Stimulated activated effector memory CD8-positive, alpha-beta T cell treated with anti-CD3 and anti-CD28 coated beads, Interleukin-12 subunit alpha, Interleukin-12 subunit beta, amount 100 ng/mL, for 72 hours (primary cell): ENCODE results near the gene NDUFC2.
"Not testable (repeated sequence)": the region's sequence is repeated elsewhere in the genome, so short reads cannot be mapped to it uniquely, and the experiment has no call there.

Experiments used
- ATAC-seq: fragments of 150-1000 bp; cut with Tn5 transposase; 2 replicates; pipeline ENCODE4 v1.10.0; 2021
- DNase-seq, 2 donors: peaks; one replicate each; pipeline ENCODE4 v3.0.0; 2021 to 2022; ENCODE audit warnings: low spot score in 2 of 2
- H3K27ac Mint-ChIP-seq: one replicate; pipeline ENCODE4 v1.8.0; 2022; ENCODE audit warnings: mild to moderate bottlenecking, mixed read lengths
- H3K36me3 Mint-ChIP-seq: one replicate; pipeline ENCODE4 v1.8.0; 2022; ENCODE audit warnings: mild to moderate bottlenecking, mixed read lengths
- H3K4me1 Mint-ChIP-seq: one replicate; pipeline ENCODE4 v1.8.0; 2022; ENCODE audit warnings: mixed read lengths
- H3K4me3 Mint-ChIP-seq: one replicate; pipeline ENCODE4 v1.8.0; 2022; ENCODE audit warnings: mild to moderate bottlenecking, mixed read lengths
- H3K9me3 Mint-ChIP-seq: one replicate; pipeline ENCODE4 v1.8.0; 2022; ENCODE audit warnings: mixed read lengths

The NDUFC2 gene

DNA sequence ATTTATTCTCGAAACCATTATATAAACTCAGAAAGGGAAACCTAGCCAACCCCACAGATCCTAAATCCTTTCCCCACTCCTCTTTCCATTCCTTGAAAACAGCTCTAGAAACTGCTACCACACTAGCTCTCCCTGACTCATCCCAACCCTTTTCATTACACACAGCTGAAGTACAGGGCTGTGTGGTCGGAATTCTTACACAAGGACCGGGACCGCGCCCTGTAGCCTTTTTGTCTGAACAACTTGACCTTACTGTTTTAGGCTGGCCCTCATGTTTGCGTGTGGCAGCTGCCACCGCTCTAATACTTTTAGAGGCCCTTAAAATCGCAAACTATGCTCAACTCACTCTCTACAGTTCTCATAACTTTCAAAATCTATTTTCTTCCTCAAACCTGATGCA, 4.8 kb upstream of the NDUFC2 start:
- H3K4me1 Mint-ChIP-seq, result peaks cover 15% of the 10 kb centered on the region
- ATAC-seq, H3K36me3 Mint-ChIP-seq, H3K9me3 Mint-ChIP-seq, H3K4me3 Mint-ChIP-seq, DNase-seq, H3K27ac Mint-ChIP-seq: not testable (repeated sequence)

DNA sequence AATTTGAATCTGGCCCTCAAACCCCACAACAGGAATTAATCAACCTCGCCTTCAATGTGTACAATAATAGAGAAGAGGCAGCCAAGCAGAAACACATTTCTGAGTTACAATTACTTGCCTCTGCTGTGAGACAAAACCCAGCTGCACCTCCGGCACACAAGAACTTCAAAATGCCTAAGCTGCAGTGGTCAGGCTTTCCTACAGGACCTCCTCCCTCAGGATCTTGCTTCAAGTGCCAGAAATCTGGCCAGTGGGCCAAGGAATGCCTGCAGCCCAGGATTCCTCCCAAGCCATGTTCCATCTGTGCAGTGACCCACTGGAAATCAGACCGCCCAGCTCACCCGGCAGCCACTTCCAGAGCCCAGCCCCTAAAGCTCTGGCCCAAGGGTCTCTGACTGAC, 3.4 kb upstream of the NDUFC2 start:
- Mint-ChIP-seq H3K4me3 (no peak overlapping the region), H3K9me3 (peaks cover 5% of the 10 kb centered on the region), H3K36me3 (no peaks in the 10 kb centered on the region), H3K27ac (no peak overlapping the region), H3K4me1 (peaks cover 21% of the 10 kb centered on the region)
- ATAC-seq (no peak), DNase-seq (no peak)

DNA sequence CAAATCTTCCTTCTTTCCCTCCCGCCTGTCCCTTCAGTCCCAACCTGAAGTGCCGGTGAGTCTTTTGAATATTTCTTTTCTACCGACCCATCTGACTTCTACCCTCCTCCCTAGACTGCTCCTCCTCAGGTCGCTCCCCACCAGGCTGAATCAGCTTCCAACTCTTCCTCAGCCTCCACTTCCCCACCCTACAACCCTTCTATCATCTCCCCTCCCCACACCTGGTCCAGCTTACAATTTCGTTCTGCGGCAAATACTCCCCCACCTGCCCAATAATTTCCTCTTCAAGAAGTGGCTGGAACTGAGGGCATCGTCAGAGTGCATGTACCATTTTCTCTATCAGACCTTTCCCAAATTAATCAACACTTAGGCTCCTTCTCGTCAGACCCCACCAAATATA, 2.5 kb upstream of the NDUFC2 start:
- Mint-ChIP-seq H3K9me3 (peaks cover 5% of the 10 kb centered on the region), H3K4me3 (peak overlapping the region; percentile 82), H3K27ac (no peak overlapping the region), H3K4me1 (peaks cover 27% of the 10 kb centered on the region), H3K36me3 (no peaks in the 10 kb centered on the region)
- DNase-seq (no peak), ATAC-seq (no peak)

DNA sequence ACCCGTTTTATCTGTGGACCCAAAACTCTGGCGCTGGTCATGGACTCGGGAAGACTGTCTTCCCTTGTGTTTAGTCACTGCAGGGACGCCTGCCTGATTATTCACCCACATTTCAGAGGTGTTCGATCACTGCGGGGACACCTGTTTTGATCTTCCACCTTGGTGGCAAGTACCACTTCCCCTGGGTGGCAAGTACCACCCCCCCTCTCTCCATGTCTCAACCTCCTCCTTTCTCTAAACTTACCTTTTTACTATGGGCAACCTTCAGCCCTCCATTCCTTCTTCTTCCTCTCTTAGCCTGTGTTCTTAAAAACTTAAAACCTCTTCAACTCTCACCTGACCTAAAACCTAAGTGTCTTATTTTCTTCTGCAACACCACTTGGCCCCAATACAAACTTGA, 1.9 kb upstream of the NDUFC2 start:
- no peaks in the 10 kb centered on the region for H3K36me3 Mint-ChIP-seq
- H3K9me3 Mint-ChIP-seq, result peaks cover 5% of the 10 kb centered on the region
- H3K4me1 Mint-ChIP-seq, result peaks cover 32% of the 10 kb centered on the region
- peak overlapping the region; percentile 6 for H3K27ac Mint-ChIP-seq
- DNase-seq, result no peak
- no peak for ATAC-seq
- peak overlapping the region; percentile 82 for H3K4me3 Mint-ChIP-seq

DNA sequence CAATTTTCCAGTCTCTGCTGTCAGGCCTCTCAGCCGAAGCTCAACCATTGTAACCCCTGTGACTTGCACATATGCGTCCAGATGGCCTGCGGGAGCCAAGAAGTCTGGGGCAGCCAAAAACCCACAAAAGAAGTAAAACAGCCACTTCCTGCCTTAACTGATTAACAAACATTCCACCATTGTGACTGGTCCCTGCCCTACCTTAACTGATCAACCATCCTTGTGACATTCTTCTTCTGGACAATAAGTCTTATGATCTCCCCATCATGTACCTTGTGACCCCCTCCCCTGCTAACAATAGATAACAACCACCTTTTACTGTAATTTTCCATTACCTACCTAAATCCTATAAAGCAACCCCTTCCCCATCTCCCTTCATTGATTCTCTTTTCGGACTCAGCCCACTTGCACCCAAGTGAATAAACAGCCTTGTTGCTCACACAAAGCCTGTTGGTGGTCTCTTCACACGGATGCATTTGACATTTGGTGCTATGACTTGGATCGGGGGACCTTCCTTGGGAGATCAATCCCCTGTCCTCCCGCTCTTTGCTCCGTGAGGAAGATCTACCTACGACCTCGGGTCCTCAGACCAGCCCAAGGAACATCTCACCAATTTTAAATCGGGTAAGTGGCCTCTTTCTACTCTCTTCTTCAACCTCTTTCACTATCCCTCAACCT, 1.3 kb upstream of the NDUFC2 start:
- H3K27ac Mint-ChIP-seq, result peak overlapping the region; percentile 6
- peaks cover 34% of the 10 kb centered on the region for H3K4me1 Mint-ChIP-seq
- no peaks in the 10 kb centered on the region for H3K36me3 Mint-ChIP-seq
- H3K9me3 Mint-ChIP-seq, result peaks cover 5% of the 10 kb centered on the region
- ATAC-seq, result no peak
- peak overlapping the region; percentile 82 for H3K4me3 Mint-ChIP-seq
- no peak for DNase-seq

DNA sequence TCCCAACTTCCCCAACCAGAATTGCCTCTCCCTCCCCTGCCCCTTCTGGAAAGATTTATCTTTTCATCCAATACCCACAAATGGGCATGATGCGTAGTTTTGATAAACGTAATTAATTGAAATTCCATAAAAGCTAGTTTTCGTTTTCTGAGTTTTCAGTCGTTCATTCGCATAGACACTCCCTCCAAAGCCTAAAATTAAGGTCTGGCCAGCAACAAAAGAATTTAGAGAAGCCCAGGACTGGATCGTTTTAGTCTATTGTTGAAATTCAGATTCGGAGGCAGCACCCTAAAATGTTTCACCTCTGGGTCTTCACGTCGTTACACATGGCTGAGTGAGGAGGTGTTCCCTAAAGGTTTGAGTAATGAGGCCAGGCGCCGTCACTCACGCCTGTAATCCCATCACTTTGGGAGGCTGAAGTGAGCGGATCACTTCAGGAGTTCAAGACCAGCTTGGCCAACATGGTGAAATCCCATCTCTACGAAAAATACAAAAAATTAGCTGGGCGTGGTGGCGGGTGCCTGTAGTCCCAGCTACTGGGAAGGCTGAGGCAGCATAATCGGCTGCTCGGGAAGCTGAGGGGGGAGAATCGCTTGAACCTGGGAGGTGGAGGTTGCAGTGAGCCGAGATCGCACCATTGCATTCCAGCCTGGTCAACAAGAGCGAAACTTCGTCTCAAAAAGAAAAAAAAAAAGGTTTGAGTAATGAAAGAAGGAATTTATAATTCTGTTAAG, 589 bp upstream of the NDUFC2 start:
- no peak for ATAC-seq
- peak overlapping the region; percentile 90 for H3K27ac Mint-ChIP-seq

DNA sequence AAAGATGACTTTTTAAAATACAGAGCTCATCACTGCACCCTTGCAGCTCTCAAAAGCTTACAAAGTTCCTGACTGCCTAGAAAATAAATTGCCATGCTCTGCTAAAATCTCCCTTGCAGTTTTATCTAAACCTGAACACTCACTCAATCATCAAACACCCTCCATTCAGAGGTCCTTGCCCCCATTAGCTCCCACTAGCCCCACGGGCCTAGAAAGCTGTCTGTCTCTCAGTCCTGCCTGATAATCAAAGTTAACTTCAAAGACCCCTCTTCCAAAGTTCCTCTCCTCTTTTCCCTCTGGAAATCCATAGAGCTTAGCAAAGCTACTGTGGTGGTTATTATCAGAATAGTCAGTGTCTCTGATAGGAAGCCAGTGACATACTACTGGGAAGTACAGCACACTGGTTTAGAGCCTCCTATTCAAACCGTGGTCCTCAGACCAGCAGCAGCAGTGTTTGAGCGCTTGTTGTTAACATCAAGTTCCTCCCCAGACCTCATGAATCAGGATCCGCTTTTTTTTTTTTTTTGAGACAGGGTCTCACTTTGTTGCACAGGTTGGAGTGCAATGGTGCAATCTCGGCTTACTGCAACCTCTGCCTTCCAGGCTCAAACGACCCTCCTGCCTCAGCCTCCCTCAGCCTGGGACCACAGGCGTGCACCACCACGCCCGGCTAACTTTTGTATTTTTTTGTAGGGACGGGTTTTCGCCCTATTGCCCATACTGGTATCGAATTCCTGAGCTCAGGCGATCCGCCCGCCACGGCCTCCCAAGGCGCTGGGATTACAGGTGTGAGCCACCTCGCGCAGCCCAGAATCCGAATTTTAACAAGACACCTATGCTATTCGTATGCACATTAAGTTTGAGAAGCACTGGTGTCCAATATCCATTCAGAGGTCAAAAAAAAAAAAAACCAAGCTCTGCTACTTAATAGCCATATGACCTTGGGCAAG, 1.2 kb downstream of the NDUFC2 start:
- peaks cover 42% of the 10 kb centered on the region for H3K4me1 Mint-ChIP-seq
- no peak for ATAC-seq
- H3K36me3 Mint-ChIP-seq, result peaks cover 15% of the 10 kb centered on the region
- H3K4me3 Mint-ChIP-seq, result peak overlapping the region; percentile 82
- no peak for DNase-seq
- peaks cover 5% of the 10 kb centered on the region for H3K9me3 Mint-ChIP-seq
- H3K27ac Mint-ChIP-seq, result peak overlapping the region; percentile 90

More for the DNA sequence above, 589 bp upstream of the NDUFC2 start:
- no peak for DNase-seq
- H3K4me1 Mint-ChIP-seq, result peaks cover 34% of the 10 kb centered on the region
- peak overlapping the region; percentile 82 for H3K4me3 Mint-ChIP-seq
- H3K9me3 Mint-ChIP-seq, result peaks cover 5% of the 10 kb centered on the region
- H3K36me3 Mint-ChIP-seq, result no peaks in the 10 kb centered on the region

DNA sequence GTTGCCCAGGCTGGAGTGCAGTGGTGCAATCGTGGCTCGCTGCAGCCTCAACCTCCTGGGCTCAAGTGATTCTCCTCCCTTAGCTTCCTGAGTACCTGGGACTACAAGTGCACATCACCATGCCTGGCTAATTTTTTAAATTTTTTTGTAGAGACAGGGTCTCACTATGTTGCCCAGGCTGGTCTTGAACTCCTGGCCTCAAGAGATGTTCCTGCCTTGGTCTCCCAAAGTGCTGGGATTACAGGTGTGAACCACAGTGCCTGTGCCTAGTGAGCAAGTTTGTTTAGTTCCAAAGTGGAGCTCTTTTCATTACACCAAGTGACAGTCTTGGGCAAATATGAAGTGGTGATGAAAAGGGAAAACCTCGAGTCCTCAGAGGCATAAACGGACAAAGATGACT, 2.1 kb downstream of the NDUFC2 start:
- Mint-ChIP-seq H3K4me1 (peaks cover 44% of the 10 kb centered on the region), H3K36me3 (peaks cover 24% of the 10 kb centered on the region), H3K27ac (peak overlapping the region; percentile 90), H3K4me3 (peak overlapping the region; percentile 82)
- not testable (repeated sequence) for H3K9me3 Mint-ChIP-seq, DNase-seq, ATAC-seq

DNA sequence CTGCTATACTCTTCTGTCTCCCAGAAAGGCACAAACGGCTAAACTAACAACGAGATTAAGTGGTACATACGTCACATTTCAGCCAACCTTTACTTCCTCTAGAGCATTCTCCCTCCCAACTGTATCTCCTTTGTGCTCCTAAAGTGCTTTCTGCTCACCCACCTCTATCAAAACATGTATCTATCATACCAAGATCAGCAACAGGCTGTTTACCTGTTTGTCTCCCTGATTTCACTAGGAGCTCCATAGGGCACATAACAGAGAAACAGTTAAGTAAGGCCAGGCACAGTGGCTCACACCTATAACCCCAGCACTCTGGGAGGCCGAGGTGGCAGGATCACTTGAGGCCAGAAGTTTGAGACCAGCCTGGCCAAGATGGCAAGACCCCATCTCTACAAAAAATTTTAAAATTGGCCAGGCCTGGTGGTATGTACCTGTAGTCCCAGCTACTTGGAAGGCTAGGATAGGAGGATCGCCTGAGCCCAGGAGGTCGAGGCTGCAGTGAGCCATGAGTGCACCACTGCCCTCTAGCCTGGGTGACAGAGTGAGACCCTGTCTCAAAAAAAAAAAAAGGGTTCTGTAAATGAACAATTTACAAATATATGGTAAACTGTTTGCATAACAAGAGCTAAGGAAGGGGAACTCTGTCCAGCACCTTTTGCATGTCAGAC, 2.8 kb downstream of the NDUFC2 start:
- Mint-ChIP-seq H3K4me1 (peaks cover 47% of the 10 kb centered on the region), H3K27ac (peak overlapping the region; percentile 27), H3K36me3 (peaks cover 31% of the 10 kb centered on the region), H3K9me3 (peaks cover 5% of the 10 kb centered on the region), H3K4me3 (peak overlapping the region; percentile 8)
- ATAC-seq (no peak), DNase-seq (no peak)

DNA sequence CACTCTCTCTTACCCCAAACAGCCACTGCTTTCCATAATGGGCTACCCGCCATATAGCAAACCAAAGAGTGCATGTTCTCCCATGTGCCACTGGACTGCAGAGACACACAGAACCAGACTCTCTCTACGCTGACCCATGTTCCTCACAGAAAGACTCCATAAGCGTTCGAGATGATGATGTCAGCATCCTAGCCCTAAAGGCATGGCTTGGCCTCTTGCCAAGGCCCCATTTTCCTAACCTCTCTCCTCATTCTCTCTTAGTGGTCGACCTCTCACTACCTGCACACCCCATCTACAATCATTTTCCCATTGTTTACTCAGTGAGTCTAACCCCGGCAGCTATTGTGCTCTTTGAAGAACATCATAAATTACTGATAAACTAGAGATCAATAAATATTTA, 4.9 kb downstream of the NDUFC2 start:
- Mint-ChIP-seq H3K36me3 (peaks cover 52% of the 10 kb centered on the region), H3K4me1 (peaks cover 34% of the 10 kb centered on the region), H3K27ac (peak overlapping the region; percentile 53), H3K9me3 (no peaks in the 10 kb centered on the region), H3K4me3 (no peak overlapping the region)
- no peak for DNase-seq
- ATAC-seq, result no peak

DNA sequence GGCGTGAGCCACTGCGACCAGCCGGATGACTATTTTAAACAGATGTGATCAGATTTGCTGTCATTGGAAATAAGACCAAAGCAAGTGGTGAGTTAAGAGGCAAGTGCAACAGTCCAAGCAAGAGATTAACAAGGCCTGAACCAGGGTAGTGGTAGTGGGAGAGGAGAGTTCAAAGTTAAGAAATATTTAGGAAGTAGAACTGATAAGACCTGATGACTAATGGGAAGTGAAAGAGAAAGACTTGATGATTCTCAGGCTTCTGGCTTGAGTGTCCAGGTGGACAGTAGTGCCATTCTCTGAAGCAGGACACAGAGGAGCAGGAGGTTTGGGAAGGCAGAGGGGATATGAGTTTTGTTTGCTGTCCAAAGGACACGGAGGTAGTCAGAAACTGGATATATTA, 7.2 kb downstream of the NDUFC2 start:
- no peak overlapping the region for H3K4me3 Mint-ChIP-seq
- DNase-seq (no peak), ATAC-seq (no peak)
- no peaks in the 10 kb centered on the region for H3K9me3 Mint-ChIP-seq
- H3K27ac Mint-ChIP-seq, result no peak overlapping the region
- peaks cover 22% of the 10 kb centered on the region for H3K4me1 Mint-ChIP-seq
- peaks cover 75% of the 10 kb centered on the region for H3K36me3 Mint-ChIP-seq

DNA sequence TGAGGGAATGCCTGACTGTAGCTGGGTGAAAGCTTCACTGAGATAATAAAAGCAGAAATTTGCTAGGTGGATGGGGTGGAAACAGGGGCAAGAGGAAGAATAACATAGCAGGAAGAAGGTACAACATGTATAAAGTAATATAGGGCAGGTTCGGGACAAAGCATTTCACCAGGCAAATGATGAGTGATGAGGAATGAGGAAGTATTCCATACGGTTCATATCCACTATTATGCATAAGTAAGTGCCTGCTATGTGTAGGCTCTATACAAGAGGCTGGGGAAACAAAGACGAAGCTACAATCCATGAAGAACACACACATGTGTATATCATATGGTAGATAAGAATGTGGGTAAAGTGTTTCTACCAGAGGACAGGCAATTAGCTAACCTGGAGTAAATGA, 7.9 kb downstream of the NDUFC2 start:
- no peak for DNase-seq
- H3K36me3 Mint-ChIP-seq, result peaks cover 80% of the 10 kb centered on the region
- ATAC-seq, result no peak
- H3K9me3 Mint-ChIP-seq, result no peaks in the 10 kb centered on the region
- no peak overlapping the region for H3K4me3 Mint-ChIP-seq
- peaks cover 18% of the 10 kb centered on the region for H3K4me1 Mint-ChIP-seq
- H3K27ac Mint-ChIP-seq, result no peak overlapping the region

DNA sequence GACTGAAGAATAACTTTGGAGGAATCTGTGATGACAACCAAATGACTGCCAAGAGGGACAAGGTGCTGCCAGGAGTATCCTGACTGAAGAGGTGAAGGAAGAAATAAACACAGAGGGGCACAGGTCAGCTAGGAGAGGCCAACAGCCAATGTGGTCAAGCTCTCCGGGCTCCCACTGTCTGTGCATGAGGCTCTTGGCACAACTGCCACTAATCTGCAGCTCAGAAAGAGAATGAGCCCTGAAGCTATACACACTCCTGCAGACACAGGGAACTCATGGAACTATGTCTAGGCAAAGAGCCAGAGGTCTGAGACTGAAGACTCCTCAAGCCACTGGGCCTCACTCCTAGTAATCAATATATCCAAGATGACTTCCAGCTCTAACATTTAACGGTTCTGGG, 9.0 kb downstream of the NDUFC2 start:
- H3K9me3 Mint-ChIP-seq, result no peaks in the 10 kb centered on the region
- H3K4me1 Mint-ChIP-seq, result peaks cover 14% of the 10 kb centered on the region
- no peak for ATAC-seq
- H3K4me3 Mint-ChIP-seq, result no peak overlapping the region
- H3K36me3 Mint-ChIP-seq, result peaks cover 80% of the 10 kb centered on the region
- H3K27ac Mint-ChIP-seq, result no peak overlapping the region
- no peak for DNase-seq

DNA sequence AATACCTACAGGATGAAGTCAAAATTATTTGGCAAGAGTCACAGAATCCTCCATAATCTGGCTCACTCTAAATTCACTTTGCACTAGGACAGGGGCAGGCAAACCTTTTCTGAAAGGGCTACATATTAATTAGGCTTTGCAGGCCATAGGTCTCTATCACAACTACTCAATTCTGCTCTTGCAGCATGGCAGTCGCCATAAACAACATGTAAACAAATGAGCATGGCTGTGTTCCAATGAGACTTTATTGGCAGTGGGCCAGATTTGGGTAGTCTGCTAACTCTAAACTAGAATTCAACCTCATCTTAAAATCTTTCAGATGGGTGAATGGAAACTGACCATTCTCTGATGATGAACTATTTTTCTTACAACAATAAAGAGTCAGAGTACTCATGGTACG, 10.2 kb downstream of the NDUFC2 start:
- no peak for ATAC-seq
- no peak for DNase-seq
- peaks cover 8% of the 10 kb centered on the region for H3K4me1 Mint-ChIP-seq
- peaks cover 73% of the 10 kb centered on the region for H3K36me3 Mint-ChIP-seq
- no peaks in the 10 kb centered on the region for H3K9me3 Mint-ChIP-seq
- no peak overlapping the region for H3K4me3 Mint-ChIP-seq
- no peak overlapping the region for H3K27ac Mint-ChIP-seq

DNA sequence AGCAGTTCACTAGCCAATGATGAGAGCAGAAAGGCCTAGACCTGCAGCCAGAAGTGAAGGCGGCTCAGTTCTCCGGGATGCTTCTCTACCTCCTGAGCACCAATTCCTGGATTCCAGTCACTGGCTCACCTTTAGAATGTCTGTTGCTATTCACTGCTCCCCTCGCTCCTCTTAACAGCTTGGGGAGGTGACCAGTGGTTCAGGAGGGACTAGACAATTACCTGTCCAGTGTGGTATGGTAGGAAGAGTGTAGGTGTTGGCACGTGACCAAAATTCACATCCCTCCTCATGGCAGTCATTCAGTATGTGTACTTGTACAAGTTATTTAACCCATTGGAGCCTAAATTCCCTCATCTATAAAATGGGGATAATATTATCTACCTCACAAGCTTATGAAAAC, 12.0 kb downstream of the NDUFC2 start:
- Mint-ChIP-seq H3K27ac (peak overlapping the region; percentile 64), H3K36me3 (peaks cover 57% of the 10 kb centered on the region), H3K4me3 (no peak overlapping the region), H3K9me3 (no peaks in the 10 kb centered on the region), H3K4me1 (peaks cover 6% of the 10 kb centered on the region)
- DNase-seq (no peak), ATAC-seq (no peak)
